Measurements from ENCODE around the gene CCDC137. TPM values are rescaled to one million over a fixed set of nuclear protein-coding genes. Genes with fewer than 3 reads are reported as not detected.
A peak's percentile ranks its signal among the peaks of the same experiment; 100 is the strongest.

The CCDC137 gene
- total and polyA plus RNA-seq, 2 of the 13 experiments (the other 11 are each of a cell fraction or from before 2014, with no cell fraction given), result 14.6 to 39.1 TPM

- TF ChIP-seq ZNF724P (CRISPR knock-in tag; IDR thresholded peaks at IDR 0.05; ENCODE audit: borderline replicate concordance) (no peak), ZBTB26 (CRISPR knock-in tag; IDR thresholded peaks at IDR 0.05; ENCODE audit: borderline replicate concordance) (no peak), MXD4 (CRISPR knock-in tag; IDR thresholded peaks at IDR 0.05) (no peak), ZNF616 (CRISPR knock-in tag; IDR thresholded peaks at IDR 0.05; ENCODE audit: low read depth) (no peak), CCAR2 (optimal IDR thresholded peaks at IDR 0.05; ENCODE audit: low read depth, low read length) (no peak), KDM5B (CRISPR knock-in tag; IDR thresholded peaks at IDR 0.05; ENCODE audit: borderline replicate concordance) (no peak), AGO2 (optimal IDR thresholded peaks at IDR 0.05; ENCODE audit: low read depth, low read length) (peak; percentile 54), ZNF597 (CRISPR knock-in tag; IDR thresholded peaks at IDR 0.05) (no peak), ZNF44 (CRISPR knock-in tag; IDR thresholded peaks at IDR 0.05) (no peak), ZNF552 (CRISPR knock-in tag; IDR thresholded peaks at IDR 0.05; ENCODE audit: borderline replicate concordance) (no peak), CAMTA2 (CRISPR knock-in tag; IDR thresholded peaks at IDR 0.05; ENCODE audit: borderline replicate concordance) (no peak)
- TF ChIP-seq, protein P1, sequence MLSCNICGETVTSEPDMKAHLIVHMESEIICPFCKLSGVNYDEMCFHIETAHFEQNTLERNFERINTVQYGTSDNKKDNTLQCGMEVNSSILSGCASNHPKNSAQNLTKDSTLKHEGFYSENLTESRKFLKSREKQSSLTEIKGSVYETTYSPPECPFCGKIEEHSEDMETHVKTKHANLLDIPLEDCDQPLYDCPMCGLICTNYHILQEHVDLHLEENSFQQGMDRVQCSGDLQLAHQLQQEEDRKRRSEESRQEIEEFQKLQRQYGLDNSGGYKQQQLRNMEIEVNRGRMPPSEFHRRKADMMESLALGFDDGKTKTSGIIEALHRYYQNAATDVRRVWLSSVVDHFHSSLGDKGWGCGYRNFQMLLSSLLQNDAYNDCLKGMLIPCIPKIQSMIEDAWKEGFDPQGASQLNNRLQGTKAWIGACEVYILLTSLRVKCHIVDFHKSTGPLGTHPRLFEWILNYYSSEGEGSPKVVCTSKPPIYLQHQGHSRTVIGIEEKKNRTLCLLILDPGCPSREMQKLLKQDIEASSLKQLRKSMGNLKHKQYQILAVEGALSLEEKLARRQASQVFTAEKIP (CRISPR knock-in tag; IDR thresholded peaks at IDR 0.05; ENCODE audit: borderline replicate concordance), result no peak
- TF ChIP-seq, protein P2, sequence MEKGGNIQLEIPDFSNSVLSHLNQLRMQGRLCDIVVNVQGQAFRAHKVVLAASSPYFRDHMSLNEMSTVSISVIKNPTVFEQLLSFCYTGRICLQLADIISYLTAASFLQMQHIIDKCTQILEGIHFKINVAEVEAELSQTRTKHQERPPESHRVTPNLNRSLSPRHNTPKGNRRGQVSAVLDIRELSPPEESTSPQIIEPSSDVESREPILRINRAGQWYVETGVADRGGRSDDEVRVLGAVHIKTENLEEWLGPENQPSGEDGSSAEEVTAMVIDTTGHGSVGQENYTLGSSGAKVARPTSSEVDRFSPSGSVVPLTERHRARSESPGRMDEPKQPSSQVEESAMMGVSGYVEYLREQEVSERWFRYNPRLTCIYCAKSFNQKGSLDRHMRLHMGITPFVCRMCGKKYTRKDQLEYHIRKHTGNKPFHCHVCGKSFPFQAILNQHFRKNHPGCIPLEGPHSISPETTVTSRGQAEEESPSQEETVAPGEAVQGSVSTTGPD (CRISPR knock-in tag; IDR thresholded peaks at IDR 0.05), result no peak
- TF ChIP-seq, protein P3, sequence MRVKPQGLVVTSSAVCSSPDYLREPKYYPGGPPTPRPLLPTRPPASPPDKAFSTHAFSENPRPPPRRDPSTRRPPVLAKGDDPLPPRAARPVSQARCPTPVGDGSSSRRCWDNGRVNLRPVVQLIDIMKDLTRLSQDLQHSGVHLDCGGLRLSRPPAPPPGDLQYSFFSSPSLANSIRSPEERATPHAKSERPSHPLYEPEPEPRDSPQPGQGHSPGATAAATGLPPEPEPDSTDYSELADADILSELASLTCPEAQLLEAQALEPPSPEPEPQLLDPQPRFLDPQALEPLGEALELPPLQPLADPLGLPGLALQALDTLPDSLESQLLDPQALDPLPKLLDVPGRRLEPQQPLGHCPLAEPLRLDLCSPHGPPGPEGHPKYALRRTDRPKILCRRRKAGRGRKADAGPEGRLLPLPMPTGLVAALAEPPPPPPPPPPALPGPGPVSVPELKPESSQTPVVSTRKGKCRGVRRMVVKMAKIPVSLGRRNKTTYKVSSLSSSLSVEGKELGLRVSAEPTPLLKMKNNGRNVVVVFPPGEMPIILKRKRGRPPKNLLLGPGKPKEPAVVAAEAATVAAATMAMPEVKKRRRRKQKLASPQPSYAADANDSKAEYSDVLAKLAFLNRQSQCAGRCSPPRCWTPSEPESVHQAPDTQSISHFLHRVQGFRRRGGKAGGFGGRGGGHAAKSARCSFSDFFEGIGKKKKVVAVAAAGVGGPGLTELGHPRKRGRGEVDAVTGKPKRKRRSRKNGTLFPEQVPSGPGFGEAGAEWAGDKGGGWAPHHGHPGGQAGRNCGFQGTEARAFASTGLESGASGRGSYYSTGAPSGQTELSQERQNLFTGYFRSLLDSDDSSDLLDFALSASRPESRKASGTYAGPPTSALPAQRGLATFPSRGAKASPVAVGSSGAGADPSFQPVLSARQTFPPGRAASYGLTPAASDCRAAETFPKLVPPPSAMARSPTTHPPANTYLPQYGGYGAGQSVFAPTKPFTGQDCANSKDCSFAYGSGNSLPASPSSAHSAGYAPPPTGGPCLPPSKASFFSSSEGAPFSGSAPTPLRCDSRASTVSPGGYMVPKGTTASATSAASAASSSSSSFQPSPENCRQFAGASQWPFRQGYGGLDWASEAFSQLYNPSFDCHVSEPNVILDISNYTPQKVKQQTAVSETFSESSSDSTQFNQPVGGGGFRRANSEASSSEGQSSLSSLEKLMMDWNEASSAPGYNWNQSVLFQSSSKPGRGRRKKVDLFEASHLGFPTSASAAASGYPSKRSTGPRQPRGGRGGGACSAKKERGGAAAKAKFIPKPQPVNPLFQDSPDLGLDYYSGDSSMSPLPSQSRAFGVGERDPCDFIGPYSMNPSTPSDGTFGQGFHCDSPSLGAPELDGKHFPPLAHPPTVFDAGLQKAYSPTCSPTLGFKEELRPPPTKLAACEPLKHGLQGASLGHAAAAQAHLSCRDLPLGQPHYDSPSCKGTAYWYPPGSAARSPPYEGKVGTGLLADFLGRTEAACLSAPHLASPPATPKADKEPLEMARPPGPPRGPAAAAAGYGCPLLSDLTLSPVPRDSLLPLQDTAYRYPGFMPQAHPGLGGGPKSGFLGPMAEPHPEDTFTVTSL (CRISPR knock-in tag; IDR thresholded peaks at IDR 0.05; ENCODE audit: borderline replicate concordance), result no peak
- TF ChIP-seq, protein P4, sequence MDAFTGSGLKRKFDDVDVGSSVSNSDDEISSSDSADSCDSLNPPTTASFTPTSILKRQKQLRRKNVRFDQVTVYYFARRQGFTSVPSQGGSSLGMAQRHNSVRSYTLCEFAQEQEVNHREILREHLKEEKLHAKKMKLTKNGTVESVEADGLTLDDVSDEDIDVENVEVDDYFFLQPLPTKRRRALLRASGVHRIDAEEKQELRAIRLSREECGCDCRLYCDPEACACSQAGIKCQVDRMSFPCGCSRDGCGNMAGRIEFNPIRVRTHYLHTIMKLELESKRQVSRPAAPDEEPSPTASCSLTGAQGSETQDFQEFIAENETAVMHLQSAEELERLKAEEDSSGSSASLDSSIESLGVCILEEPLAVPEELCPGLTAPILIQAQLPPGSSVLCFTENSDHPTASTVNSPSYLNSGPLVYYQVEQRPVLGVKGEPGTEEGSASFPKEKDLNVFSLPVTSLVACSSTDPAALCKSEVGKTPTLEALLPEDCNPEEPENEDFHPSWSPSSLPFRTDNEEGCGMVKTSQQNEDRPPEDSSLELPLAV (CRISPR knock-in tag; conservative IDR thresholded peaks at IDR 0.05; ENCODE audit: low read depth), result no peak
These were observed 48.8 kb downstream of the CCDC137 start (continued) for GRCh38 chr17:81715107-81715871.
